Esophagus (tissue), 2 donors: ENCODE data around the gene CAMK1D. TPM values are rescaled to one million over a fixed set of nuclear protein-coding genes. Genes with fewer than 3 reads are reported as not detected.

Source experiments
- H3K27ac ChIP-seq, 2 donors: one replicate each; pipeline ENCODE4 v1.5.1; 2013; ENCODE audit warnings: low read depth in 2 of 2, mild to moderate bottlenecking in 2 of 2, inconsistent platforms in 1 of 2, low read length in 1 of 2, moderate library complexity in 1 of 2
- H3K27me3 ChIP-seq, 2 donors: one replicate each; pipeline ENCODE4 v1.6.1; 2013; ENCODE audit warnings: low read length in 2 of 2, control low read depth in 1 of 2, mild to moderate bottlenecking in 1 of 2; ENCODE audit not compliant: insufficient read depth in 2 of 2, control insufficient read depth in 1 of 2
- H3K36me3 ChIP-seq, 2 donors: one replicate each; pipeline ENCODE4 v1.6.1; 2013; ENCODE audit warnings: low read length in 1 of 2; ENCODE audit not compliant: control insufficient read depth in 2 of 2, insufficient read depth in 2 of 2
- H3K4me1 ChIP-seq, 2 donors: one replicate each; pipeline ENCODE4 v1.6.1; 2013; ENCODE audit warnings: low read length in 1 of 2; ENCODE audit not compliant: control insufficient read depth in 2 of 2, insufficient read depth in 2 of 2
- H3K4me3 ChIP-seq, 2 donors: one replicate each; pipeline ENCODE4 v1.5.1; 2013; ENCODE audit warnings: low read length in 2 of 2, mild to moderate bottlenecking in 2 of 2, low read depth in 1 of 2, moderate library complexity in 1 of 2
- H3K9me3 ChIP-seq, 2 donors: one replicate each; pipeline ENCODE4 v1.6.1; 2013; ENCODE audit warnings: mild to moderate bottlenecking in 2 of 2, low read depth in 1 of 2, low read length in 1 of 2, moderate library complexity in 1 of 2; ENCODE audit not compliant: control insufficient read depth in 2 of 2, insufficient read depth in 1 of 2
- WGBS, 2 donors: extraction: QIAGEN DNeasy Blood & Tissue Kit; methylation state at CpG; one replicate each; pipeline ENCODE4 v1.1.7; 2013; 5-methylcytosine and 5-hydroxymethylcytosine counted together
- polyA plus RNA-seq, 2 donors: library from polyadenylated mRNA; stranded (reverse); fragments of 200-250 nt; gene quantifications; one replicate each; pipeline ENCODE4 v1.2.3, GENCODE V29; 2013
- donor health status: healthy with polysubstance abuse.
- donor health status: Bipolar disorder and iron deficiency.

CAMK1D gene
- polyA plus RNA-seq, 2 donors = 5.4 to 5.6 TPM

- Histone ChIP-seq H3K36me3 (no peaks in the 10 kb centered on the region), H3K4me3 (no peak overlapping the region), H3K9me3 (no peaks in the 10 kb centered on the region), H3K27me3 (no peaks in the 10 kb centered on the region), H3K4me1 (peaks cover 4 to 15% of the 10 kb centered on the region in 2 donors), H3K27ac (no peak overlapping the region)
- 81 to 82% methylated on average over 9 of the region's 9 CpGs for WGBS, 2 donors
Measured at GRCh38 chr10:12697764-12698163, 348.4 kb downstream of the CAMK1D start.

GRCh38 chr10:12699258-12699700, 349.9 kb downstream of the CAMK1D start:
- H3K27ac ChIP-seq = peak overlapping the region; percentile 11 to 81
- WGBS, 2 donors = 36 to 44% methylated on average over 7 of the region's 7 CpGs
- peaks cover 6 to 19% of the 10 kb centered on the region in 2 donors for H3K4me1 ChIP-seq
- H3K36me3 ChIP-seq = no peaks in the 10 kb centered on the region
- no peak overlapping the region for H3K4me3 ChIP-seq
- no peaks in the 10 kb centered on the region for H3K27me3 ChIP-seq
- no peaks in the 10 kb centered on the region for H3K9me3 ChIP-seq

- H3K27me3 ChIP-seq = no peaks in the 10 kb centered on the region
- no peak overlapping the region for H3K4me3 ChIP-seq
- H3K27ac ChIP-seq = peak overlapping the region; percentile 17 to 81
- no peaks in the 10 kb centered on the region for H3K36me3 ChIP-seq
- H3K9me3 ChIP-seq = no peaks in the 10 kb centered on the region
- H3K4me1 ChIP-seq = peaks cover 6 to 19% of the 10 kb centered on the region in 2 donors
- WGBS, 2 donors = 62% methylated on average over 9 of the region's 9 CpGs
Measured at GRCh38 chr10:12699781-12700556, 350.6 kb downstream of the CAMK1D start.

GRCh38 chr10:12700557-12700874, 351.2 kb downstream of the CAMK1D start:
- Histone ChIP-seq H3K4me1 (peaks cover 6 to 19% of the 10 kb centered on the region in 2 donors), H3K36me3 (no peaks in the 10 kb centered on the region), H3K9me3 (no peaks in the 10 kb centered on the region), H3K27me3 (no peaks in the 10 kb centered on the region), H3K27ac (peak overlapping the region in 1 of 2 donors; percentile 61), H3K4me3 (no peak overlapping the region)
- WGBS, 2 donors = 89 to 90% methylated on average over 3 of the region's 3 CpGs

GRCh38 chr10:12701696-12702095, 352.3 kb downstream of the CAMK1D start:
- Histone ChIP-seq H3K27me3 (no peaks in the 10 kb centered on the region), H3K36me3 (no peaks in the 10 kb centered on the region), H3K4me1 (peaks cover 6 to 19% of the 10 kb centered on the region in 2 donors), H3K9me3 (no peaks in the 10 kb centered on the region), H3K27ac (peak overlapping the region; percentile 73 to 88), H3K4me3 (no peak overlapping the region)
- WGBS, 2 donors = 49 to 53% methylated on average over 6 of the region's 6 CpGs

GRCh38 chr10:12702215-12702770, 352.9 kb downstream of the CAMK1D start:
- 64 to 72% methylated on average over 9 of the region's 9 CpGs for WGBS, 2 donors
- Histone ChIP-seq H3K9me3 (no peaks in the 10 kb centered on the region), H3K27ac (peak overlapping the region; percentile 73 to 92), H3K36me3 (no peaks in the 10 kb centered on the region), H3K4me3 (no peak overlapping the region), H3K4me1 (peaks cover 6 to 19% of the 10 kb centered on the region in 2 donors), H3K27me3 (no peaks in the 10 kb centered on the region)

GRCh38 chr10:12703126-12703525, 353.8 kb downstream of the CAMK1D start:
- Histone ChIP-seq H3K4me1 (peaks cover 6 to 19% of the 10 kb centered on the region in 2 donors), H3K27me3 (no peaks in the 10 kb centered on the region), H3K4me3 (no peak overlapping the region), H3K36me3 (no peaks in the 10 kb centered on the region), H3K27ac (peak overlapping the region; percentile 73 to 85), H3K9me3 (no peaks in the 10 kb centered on the region)
- WGBS, 2 donors = 92 to 95% methylated on average over 6 of the region's 6 CpGs

GRCh38 chr10:12703813-12704212, 354.5 kb downstream of the CAMK1D start:
- H3K9me3 ChIP-seq = no peaks in the 10 kb centered on the region
- 30 to 43% methylated on average over 6 of the region's 6 CpGs for WGBS, 2 donors
- no peaks in the 10 kb centered on the region for H3K27me3 ChIP-seq
- H3K4me3 ChIP-seq = no peak overlapping the region
- H3K36me3 ChIP-seq = no peaks in the 10 kb centered on the region
- H3K27ac ChIP-seq = peak overlapping the region; percentile 57 to 85
- H3K4me1 ChIP-seq = peaks cover 7 to 19% of the 10 kb centered on the region in 2 donors

- Histone ChIP-seq H3K9me3 (no peaks in the 10 kb centered on the region), H3K27me3 (no peaks in the 10 kb centered on the region), H3K4me3 (no peak overlapping the region), H3K36me3 (no peaks in the 10 kb centered on the region), H3K4me1 (peaks cover 8 to 19% of the 10 kb centered on the region in 2 donors), H3K27ac (peak overlapping the region in 1 of 2 donors; percentile 17)
- 70 to 87% methylated on average over 3 of the region's 3 CpGs for WGBS, 2 donors
Measured at GRCh38 chr10:12704488-12704887, 355.1 kb downstream of the CAMK1D start.

GRCh38 chr10:12705943-12706342, 356.6 kb downstream of the CAMK1D start:
- no peaks in the 10 kb centered on the region for H3K36me3 ChIP-seq
- 78 to 79% methylated on average over 4 of the region's 4 CpGs for WGBS, 2 donors
- H3K9me3 ChIP-seq = no peaks in the 10 kb centered on the region
- H3K27ac ChIP-seq = peak overlapping the region; percentile 11 to 34
- peaks cover 8 to 13% of the 10 kb centered on the region in 2 donors for H3K4me1 ChIP-seq
- no peaks in the 10 kb centered on the region for H3K27me3 ChIP-seq
- H3K4me3 ChIP-seq = no peak overlapping the region
